IPS DF 4.7 (cell line): ENCODE results near the gene TNKS1BP1.
"Not testable (repeated sequence)": the region's sequence is repeated elsewhere in the genome, so short reads cannot be mapped to it uniquely, and the experiment has no call there.

Experiments used
- DNase-seq: peaks from one replicate; pipeline ENCODE4 v3.0.0-alpha.2; 2013; ENCODE audit warnings: low spot score; ENCODE audit errors: extremely low read depth

The TNKS1BP1 gene

GRCh38 chr11:57324886-57325734 is at the start of gene TNKS1BP1:
TSS of gene TNKS1BP1 (minus strand) at chr11:57324952. CDS start at chr11:57321885, 3,067 bp downstream.
- DNase-seq = no peak

GRCh38 chr11:57373146-57373545 is 48.4 kb upstream of the TNKS1BP1 start:
- no peak for DNase-seq

GRCh38 chr11:57370941-57371340 is 46.2 kb upstream of the TNKS1BP1 start:
- no peak for DNase-seq

- DNase-seq = no peak
Measured at GRCh38 chr11:57370251-57370650, 45.5 kb upstream of the TNKS1BP1 start.

- DNase-seq = no peak
Measured at GRCh38 chr11:57368845-57369232, 44.1 kb upstream of the TNKS1BP1 start.

GRCh38 chr11:57368106-57368844 is 43.5 kb upstream of the TNKS1BP1 start:
- DNase-seq = no peak

GRCh38 chr11:57364851-57365660 is 40.3 kb upstream of the TNKS1BP1 start:
- no peak for DNase-seq

GRCh38 chr11:57363131-57364080 is 38.7 kb upstream of the TNKS1BP1 start:
- no peak for DNase-seq

- DNase-seq = no peak
Measured at GRCh38 chr11:57361926-57362325, 37.2 kb upstream of the TNKS1BP1 start.

GRCh38 chr11:57361420-57361819 is 36.7 kb upstream of the TNKS1BP1 start:
- DNase-seq = not testable (repeated sequence)

- no peak for DNase-seq
Measured at GRCh38 chr11:57360991-57361390, 36.2 kb upstream of the TNKS1BP1 start.

GRCh38 chr11:57359896-57360690 is 35.3 kb upstream of the TNKS1BP1 start:
- no peak for DNase-seq

- no peak for DNase-seq
Measured at GRCh38 chr11:57359396-57359795, 34.6 kb upstream of the TNKS1BP1 start.

GRCh38 chr11:57358991-57359390 is 34.2 kb upstream of the TNKS1BP1 start:
- DNase-seq = no peak

- no peak for DNase-seq
Measured at GRCh38 chr11:57358543-57358961, 33.8 kb upstream of the TNKS1BP1 start.

- DNase-seq = no peak
Measured at GRCh38 chr11:57357856-57358255, 33.1 kb upstream of the TNKS1BP1 start.

- DNase-seq = no peak
Measured at GRCh38 chr11:57357310-57357709, 32.6 kb upstream of the TNKS1BP1 start.

- no peak for DNase-seq
Measured at GRCh38 chr11:57356268-57356667, 31.5 kb upstream of the TNKS1BP1 start.

- DNase-seq = no peak
Measured at GRCh38 chr11:57354699-57355098, 29.9 kb upstream of the TNKS1BP1 start.

GRCh38 chr11:57353852-57354251 is 29.1 kb upstream of the TNKS1BP1 start:
- no peak for DNase-seq
